ENCODE measurements around the gene REN.

REN gene

GRCh38 chr1:204139088-204139487, 27.0 kb downstream of the REN start:
- Mint-ChIP-seq H3K4me1 (ENCODE audit: low read depth) (no peaks in the 10 kb centered on the region), H3K9me3 (no peaks in the 10 kb centered on the region), H3K36me3 (ENCODE audit: low read depth) (no peaks in the 10 kb centered on the region), H3K27ac (no peak overlapping the region), H3K27me3 (no peaks in the 10 kb centered on the region), H3K4me3 (no peak overlapping the region)

- no peak overlapping the region for H3K27ac Mint-ChIP-seq
- no peaks in the 10 kb centered on the region for H3K9me3 Mint-ChIP-seq
- no peaks in the 10 kb centered on the region for H3K4me1 Mint-ChIP-seq (ENCODE audit: low read depth)
- H3K4me3 Mint-ChIP-seq, result no peak overlapping the region
- no peaks in the 10 kb centered on the region for H3K36me3 Mint-ChIP-seq (ENCODE audit: low read depth)
- no peaks in the 10 kb centered on the region for H3K27me3 Mint-ChIP-seq
These were observed 29.3 kb downstream of the REN start for GRCh38 chr1:204136814-204137213.

- Mint-ChIP-seq H3K4me1 (ENCODE audit: low read depth) (peaks cover 3% of the 10 kb centered on the region), H3K4me3 (no peak overlapping the region), H3K36me3 (ENCODE audit: low read depth) (no peaks in the 10 kb centered on the region), H3K9me3 (no peaks in the 10 kb centered on the region), H3K27ac (no peak overlapping the region), H3K27me3 (no peaks in the 10 kb centered on the region)
These were observed 32.0 kb downstream of the REN start for GRCh38 chr1:204134103-204134502.

DNA sequence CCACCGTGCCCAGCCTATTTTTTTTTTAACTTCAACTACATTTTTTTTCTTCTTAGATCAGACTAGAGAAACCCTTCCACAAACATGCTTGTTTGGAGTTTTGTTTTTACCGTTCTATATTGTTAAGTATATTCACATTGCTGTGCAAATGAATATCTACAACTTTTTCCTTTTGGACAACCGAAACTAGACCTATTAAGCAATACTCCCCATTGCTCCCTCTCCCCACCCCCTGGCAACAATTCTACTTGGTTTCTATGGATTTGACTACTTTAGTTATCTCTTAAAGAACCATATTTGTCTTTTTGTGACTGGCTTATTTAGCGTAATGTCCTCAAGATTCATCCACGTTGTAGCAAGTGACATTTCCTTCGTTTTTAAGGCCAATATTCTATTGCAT, 33.4 kb downstream of the REN start:
- H3K9me3 Mint-ChIP-seq, result no peaks in the 10 kb centered on the region
- H3K27ac Mint-ChIP-seq, result no peak overlapping the region
- no peaks in the 10 kb centered on the region for H3K27me3 Mint-ChIP-seq
- H3K36me3 Mint-ChIP-seq (ENCODE audit: low read depth), result no peaks in the 10 kb centered on the region
- H3K4me3 Mint-ChIP-seq, result no peak overlapping the region
- H3K4me1 Mint-ChIP-seq (ENCODE audit: low read depth), result peaks cover 8% of the 10 kb centered on the region

DNA sequence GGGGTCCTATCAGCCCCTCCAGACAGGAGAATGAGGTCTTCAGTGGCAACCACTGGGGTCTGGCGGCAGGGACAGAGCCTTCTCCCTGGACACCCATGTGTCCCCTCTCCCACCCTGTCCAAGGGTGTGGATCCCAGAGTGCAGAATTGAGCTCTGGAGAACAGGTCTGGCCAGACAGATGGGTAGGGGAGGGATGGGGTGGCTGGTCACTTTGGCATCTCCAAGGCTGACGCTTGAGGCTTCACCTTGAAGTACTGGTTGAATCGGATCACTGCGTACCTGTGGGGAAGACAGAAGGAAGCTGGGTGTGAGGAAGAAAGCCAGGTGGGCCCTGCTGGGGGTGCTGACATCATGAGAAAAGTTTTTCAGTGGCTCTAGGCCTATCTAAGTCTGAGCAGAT, 34.2 kb downstream of the REN start:
- Mint-ChIP-seq H3K4me3 (no peak overlapping the region), H3K36me3 (ENCODE audit: low read depth) (no peaks in the 10 kb centered on the region), H3K27ac (no peak overlapping the region), H3K4me1 (ENCODE audit: low read depth) (peaks cover 10% of the 10 kb centered on the region), H3K9me3 (no peaks in the 10 kb centered on the region), H3K27me3 (no peaks in the 10 kb centered on the region)

DNA sequence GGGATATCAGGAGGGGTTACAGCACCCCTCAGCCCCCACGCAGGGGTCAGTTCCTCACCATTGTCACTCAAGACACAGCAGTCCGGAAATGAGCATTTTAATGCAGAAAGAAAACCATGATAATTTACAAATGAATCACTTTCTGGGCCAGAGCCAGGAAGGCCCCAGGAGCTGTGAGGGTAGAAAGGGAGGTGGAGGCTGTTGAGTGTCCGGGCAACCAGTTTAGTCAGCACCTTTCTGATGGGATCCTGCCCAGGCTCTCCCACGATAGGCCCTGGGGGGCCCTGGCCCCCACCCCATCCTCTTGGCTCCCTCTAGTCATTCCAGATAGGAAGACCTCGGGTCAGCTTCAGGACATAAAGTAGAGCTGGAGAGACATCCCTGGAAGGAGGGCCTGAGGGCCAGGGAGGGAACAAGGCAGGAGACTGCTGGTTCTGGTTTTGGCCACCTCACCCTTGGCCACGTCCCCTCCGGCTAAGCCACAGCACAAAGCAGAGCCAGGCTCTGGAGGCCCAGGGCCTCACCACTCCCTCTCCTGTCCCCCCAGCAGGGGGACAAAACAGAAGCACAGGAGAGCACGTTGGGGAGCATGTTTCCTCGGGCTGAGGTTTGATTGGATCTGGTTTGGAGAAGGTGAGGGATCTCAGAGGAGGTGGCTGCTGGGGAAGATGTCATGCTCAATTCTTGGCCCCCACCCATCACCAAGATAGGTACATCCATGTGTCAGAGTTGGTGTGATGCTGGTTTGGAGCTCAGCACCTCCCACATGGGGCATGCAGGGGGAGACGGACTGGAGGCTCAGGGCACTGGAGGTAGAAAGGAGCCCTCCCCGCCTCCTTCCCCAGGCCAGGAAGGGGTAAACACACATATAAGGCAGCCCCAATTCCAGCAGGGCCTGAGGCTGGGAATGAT, 34.9 kb downstream of the REN start:
- Mint-ChIP-seq H3K4me1 (ENCODE audit: low read depth) (peaks cover 10% of the 10 kb centered on the region), H3K27ac (no peak overlapping the region), H3K4me3 (no peak overlapping the region), H3K9me3 (no peaks in the 10 kb centered on the region), H3K36me3 (ENCODE audit: low read depth) (no peaks in the 10 kb centered on the region), H3K27me3 (no peaks in the 10 kb centered on the region)

DNA sequence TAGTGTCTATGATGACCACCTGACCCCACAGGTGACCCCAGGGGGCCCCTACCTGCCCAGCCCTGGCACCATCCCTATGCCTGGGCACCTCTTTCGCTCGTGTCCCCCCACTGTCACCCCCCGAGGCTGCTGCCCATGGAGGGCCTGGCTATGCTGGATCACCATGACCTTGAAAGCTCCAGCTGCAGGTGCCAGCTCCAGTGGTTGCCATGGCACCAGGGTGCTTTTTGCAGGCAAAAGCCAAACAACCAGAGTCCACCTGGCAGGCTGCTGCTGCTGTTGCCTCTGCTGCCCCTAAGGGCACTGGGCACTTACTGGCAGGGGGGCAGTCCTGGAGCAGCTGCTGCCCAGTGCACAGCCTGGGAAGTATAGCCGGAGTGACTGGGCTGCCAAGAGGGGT, 36.0 kb downstream of the REN start:
- no peaks in the 10 kb centered on the region for H3K27me3 Mint-ChIP-seq
- no peak overlapping the region for H3K27ac Mint-ChIP-seq
- peaks cover 10% of the 10 kb centered on the region for H3K4me1 Mint-ChIP-seq (ENCODE audit: low read depth)
- no peaks in the 10 kb centered on the region for H3K36me3 Mint-ChIP-seq (ENCODE audit: low read depth)
- H3K9me3 Mint-ChIP-seq, result no peaks in the 10 kb centered on the region
- H3K4me3 Mint-ChIP-seq, result no peak overlapping the region

- Mint-ChIP-seq H3K4me3 (no peak overlapping the region), H3K9me3 (no peaks in the 10 kb centered on the region)
These were observed 36.9 kb downstream of the REN start for GRCh38 chr1:204128964-204129896.

DNA sequence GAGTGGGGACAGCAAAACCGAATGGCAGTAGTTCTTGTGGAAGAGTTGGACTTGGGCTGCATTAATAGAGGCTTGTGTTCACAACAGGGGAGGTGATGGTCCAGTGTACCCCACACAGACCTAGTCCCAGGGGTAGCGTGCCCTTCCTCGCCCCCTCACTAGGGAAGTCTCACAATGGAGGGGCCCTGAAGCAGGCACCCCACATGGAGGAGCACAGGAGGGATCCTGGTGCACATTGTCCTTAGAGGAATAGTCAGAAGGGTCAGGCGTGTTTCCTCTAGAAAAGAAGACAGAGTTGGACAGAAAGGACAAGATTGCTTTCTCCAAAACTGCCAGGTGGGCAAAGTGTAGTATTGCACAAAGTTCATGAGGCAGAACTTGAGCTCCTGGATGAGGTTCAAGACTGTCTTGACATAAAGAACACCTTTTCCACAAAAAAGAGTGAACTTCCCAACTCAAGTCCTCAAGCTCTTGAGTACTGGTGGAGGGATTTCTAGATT, 37.6 kb downstream of the REN start:
- Mint-ChIP-seq H3K4me3 (no peak overlapping the region), H3K27ac (no peak overlapping the region), H3K4me1 (ENCODE audit: low read depth) (peaks cover 10% of the 10 kb centered on the region), H3K36me3 (ENCODE audit: low read depth) (no peaks in the 10 kb centered on the region), H3K27me3 (no peaks in the 10 kb centered on the region), H3K9me3 (no peaks in the 10 kb centered on the region)

More at GRCh38 chr1:204128964-204129896, 36.9 kb downstream of the REN start:
- Mint-ChIP-seq H3K27ac (no peak overlapping the region), H3K36me3 (ENCODE audit: low read depth) (no peaks in the 10 kb centered on the region), H3K27me3 (no peaks in the 10 kb centered on the region), H3K4me1 (ENCODE audit: low read depth) (peaks cover 10% of the 10 kb centered on the region)

DNA sequence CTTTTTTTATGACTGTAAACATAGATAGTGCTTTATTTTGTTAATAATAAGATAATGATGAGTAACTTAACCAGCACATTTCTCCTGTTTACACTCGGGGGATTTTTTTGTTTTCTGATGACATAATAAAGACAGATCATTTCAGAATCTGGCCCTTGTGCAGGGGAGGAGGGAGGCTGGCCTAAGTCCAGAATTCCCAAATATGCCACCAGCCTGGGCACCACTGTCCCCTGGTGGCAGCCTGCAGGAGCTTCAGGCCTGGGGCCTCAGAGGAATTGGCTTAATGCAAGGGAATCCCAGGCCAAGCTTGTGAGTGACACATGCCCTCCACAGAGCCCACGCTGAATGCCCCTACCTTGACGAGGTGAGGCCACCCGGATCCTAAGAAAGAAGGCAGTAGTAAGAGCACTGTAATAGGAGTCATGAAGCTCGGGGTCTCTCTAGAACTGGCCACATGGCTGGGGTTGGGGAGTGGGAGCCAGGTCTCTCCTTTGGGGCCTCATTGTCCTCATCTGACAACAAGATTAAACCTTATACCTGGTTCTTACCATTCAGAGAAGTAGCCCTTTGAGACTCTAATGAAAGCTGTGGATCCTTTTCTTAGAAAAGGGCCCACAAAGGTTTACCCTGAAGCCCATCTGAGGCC, 38.4 kb downstream of the REN start:
- Mint-ChIP-seq H3K4me3 (no peak overlapping the region), H3K9me3 (no peaks in the 10 kb centered on the region)

GRCh38 chr1:204126956-204127355, 39.2 kb downstream of the REN start:
- Mint-ChIP-seq H3K27ac (no peak overlapping the region), H3K9me3 (no peaks in the 10 kb centered on the region), H3K36me3 (ENCODE audit: low read depth) (no peaks in the 10 kb centered on the region), H3K4me1 (ENCODE audit: low read depth) (peaks cover 10% of the 10 kb centered on the region), H3K27me3 (no peaks in the 10 kb centered on the region), H3K4me3 (no peak overlapping the region)

More for the DNA sequence above, 38.4 kb downstream of the REN start:
- Mint-ChIP-seq H3K4me1 (ENCODE audit: low read depth) (peaks cover 10% of the 10 kb centered on the region), H3K36me3 (ENCODE audit: low read depth) (no peaks in the 10 kb centered on the region), H3K27ac (no peak overlapping the region), H3K27me3 (no peaks in the 10 kb centered on the region)

GRCh38 chr1:204126386-204126785, 39.8 kb downstream of the REN start:
- no peaks in the 10 kb centered on the region for H3K36me3 Mint-ChIP-seq (ENCODE audit: low read depth)
- H3K27ac Mint-ChIP-seq, result no peak overlapping the region
- no peaks in the 10 kb centered on the region for H3K27me3 Mint-ChIP-seq
- no peak overlapping the region for H3K4me3 Mint-ChIP-seq
- H3K4me1 Mint-ChIP-seq (ENCODE audit: low read depth), result peaks cover 10% of the 10 kb centered on the region
- no peaks in the 10 kb centered on the region for H3K9me3 Mint-ChIP-seq

DNA sequence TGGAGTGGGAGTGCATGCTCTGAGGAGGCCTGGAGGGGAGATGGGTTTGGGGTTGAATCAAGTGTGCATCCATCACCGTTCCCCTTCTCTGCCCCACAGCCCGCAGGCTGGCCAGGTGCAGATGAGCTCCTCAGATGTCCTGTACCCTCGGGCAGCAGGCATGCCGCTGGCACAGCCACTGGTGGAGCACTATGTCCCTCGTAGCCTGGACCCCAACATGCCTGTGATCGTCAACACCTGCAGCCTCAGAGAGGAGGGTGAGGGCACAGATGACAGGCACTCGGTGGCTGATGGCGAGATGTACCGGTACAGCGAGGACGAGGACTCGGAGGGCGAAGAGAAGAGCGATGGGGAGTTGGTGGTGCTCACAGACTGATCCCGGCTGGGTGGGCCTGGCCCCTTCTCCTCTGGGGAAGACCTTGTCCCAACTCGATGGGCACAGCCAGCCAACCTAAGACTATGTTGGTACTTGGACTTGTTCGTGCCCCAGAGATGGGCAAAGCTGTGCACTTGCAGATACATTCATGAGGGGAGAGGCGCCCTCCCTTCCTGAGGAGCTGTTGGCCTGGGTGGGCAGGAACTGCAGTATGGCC, 40.3 kb downstream of the REN start:
- Mint-ChIP-seq H3K27me3 (no peaks in the 10 kb centered on the region), H3K4me3 (no peak overlapping the region), H3K27ac (no peak overlapping the region), H3K4me1 (ENCODE audit: low read depth) (peaks cover 10% of the 10 kb centered on the region), H3K36me3 (ENCODE audit: low read depth) (no peaks in the 10 kb centered on the region), H3K9me3 (no peaks in the 10 kb centered on the region)

GRCh38 chr1:204124639-204125038, 41.5 kb downstream of the REN start:
- Mint-ChIP-seq H3K27me3 (no peaks in the 10 kb centered on the region), H3K27ac (no peak overlapping the region), H3K9me3 (no peaks in the 10 kb centered on the region), H3K4me3 (no peak overlapping the region), H3K36me3 (ENCODE audit: low read depth) (no peaks in the 10 kb centered on the region), H3K4me1 (ENCODE audit: low read depth) (peaks cover 10% of the 10 kb centered on the region)

Measured in stimulated activated naive CD8-positive, alpha-beta T cell treated with anti-CD3 and anti-CD28 coated beads, Interleukin-15, Interleukin-2, amounts not matched to agents 100 ng/mL and 50 ng/mL, for 24 hours (primary cell).